ENCODE measurements around the gene TENM4. TPM values are rescaled to one million over a fixed set of nuclear protein-coding genes. Genes with fewer than 3 reads are reported as not detected.

Gene TENM4
- total RNA-seq, 4 donors from 2014 or later: 2.3 to 18.9 (median 4.5) TPM

- no peak for DNase-seq (ENCODE audit: low spot score)
- no peak for TF ChIP-seq CTCF (IDR thresholded peaks at IDR 0.05)
- no peak for ATAC-seq (ENCODE audit: low FRiP score)
Measured at GRCh38 chr11:78689585-78690153, 751.2 kb downstream of the TENM4 start.

DNA sequence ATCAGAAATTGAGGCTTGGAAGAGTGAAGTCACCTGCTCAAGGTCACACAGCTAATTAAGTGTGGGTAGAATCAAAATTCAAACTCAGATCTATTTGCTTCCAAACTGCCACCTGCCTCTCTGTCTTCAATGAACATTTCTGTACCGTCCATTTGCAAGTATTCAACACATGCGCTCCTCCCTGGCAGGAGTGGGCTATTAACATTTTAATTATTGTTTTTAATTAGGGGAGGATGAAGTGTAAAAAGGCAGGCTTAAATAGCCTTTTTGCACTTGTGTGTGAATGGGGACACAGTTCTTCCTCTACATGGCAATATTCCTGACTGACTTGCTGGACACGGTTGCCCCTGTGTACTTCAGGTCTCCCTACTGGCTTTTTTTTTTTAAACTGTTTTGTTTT is 751.7 kb downstream of the TENM4 start:
- ATAC-seq (ENCODE audit: low FRiP score) (no peak), DNase-seq (ENCODE audit: low spot score) (no peak)
- no peak for TF ChIP-seq CTCF (IDR thresholded peaks at IDR 0.05)

DNA sequence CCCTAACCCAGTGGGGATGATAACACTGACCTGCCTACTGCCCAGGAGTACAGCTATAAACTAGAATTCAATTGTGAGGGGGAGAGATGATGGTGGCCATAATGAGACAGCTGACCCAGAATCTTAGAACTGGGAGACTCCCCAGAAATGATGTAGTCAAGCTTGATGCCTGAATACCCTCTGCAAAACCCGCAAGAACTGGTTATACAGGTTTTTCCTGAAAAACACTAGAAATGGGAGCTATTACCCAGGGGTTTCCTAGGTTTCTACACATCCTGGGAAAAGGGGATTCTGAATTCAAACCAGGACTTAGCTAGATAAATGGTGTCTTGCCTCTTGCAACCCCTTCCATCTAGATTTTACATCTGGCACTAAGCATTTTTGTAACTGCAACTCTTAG is 752.4 kb downstream of the TENM4 start:
- DNase-seq (ENCODE audit: low spot score) (no peak), ATAC-seq (ENCODE audit: low FRiP score) (no peak)
- no peak for TF ChIP-seq CTCF (IDR thresholded peaks at IDR 0.05)

- no peak for TF ChIP-seq CTCF (IDR thresholded peaks at IDR 0.05)
- DNase-seq (ENCODE audit: low spot score) (no peak), ATAC-seq (ENCODE audit: low FRiP score) (no peak)
Measured at GRCh38 chr11:78685156-78685555, 755.7 kb downstream of the TENM4 start.

DNA sequence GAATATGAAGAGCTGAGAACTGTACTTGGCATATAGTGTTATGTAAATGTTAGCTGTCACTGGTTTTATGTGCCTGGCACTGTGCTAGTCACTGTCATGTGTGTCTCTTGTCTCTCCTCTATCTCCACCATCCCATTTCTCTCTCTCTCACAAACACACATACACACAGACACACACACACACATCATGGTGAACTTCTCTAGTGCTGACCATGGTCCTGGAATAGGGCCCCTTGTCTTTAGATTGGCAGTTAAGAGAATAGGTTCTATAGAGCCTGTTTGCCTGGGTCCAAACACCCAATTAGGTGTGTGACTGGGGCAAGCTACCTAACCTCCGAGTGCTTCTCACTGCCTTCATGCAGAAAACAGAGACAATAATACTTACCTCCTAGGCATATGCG is 756.5 kb downstream of the TENM4 start:
- DNase-seq (ENCODE audit: low spot score): no peak
- no peak for ATAC-seq (ENCODE audit: low FRiP score)
- no peak for TF ChIP-seq CTCF (IDR thresholded peaks at IDR 0.05)

DNA sequence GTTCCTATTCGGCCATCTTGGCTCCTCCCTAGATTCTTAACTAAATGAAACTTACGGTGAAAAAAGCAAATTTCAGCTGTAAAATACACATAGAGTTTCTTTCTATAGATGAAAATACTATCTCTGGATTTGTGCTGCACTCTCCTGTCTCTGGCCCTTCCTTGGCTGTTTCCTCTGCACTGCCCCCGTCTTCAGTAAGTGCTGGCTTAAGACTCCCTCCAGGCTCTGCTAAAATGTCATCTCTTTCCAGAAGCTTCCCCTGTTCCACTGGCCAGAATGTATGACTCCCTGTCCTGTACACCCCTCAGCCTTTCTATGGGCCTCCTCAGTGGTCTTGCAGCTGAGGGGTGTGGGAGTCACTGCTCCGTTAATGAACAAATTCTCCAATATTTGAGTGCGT is 757.1 kb downstream of the TENM4 start:
- ATAC-seq (ENCODE audit: low FRiP score): no peak
- no peak for TF ChIP-seq CTCF (IDR thresholded peaks at IDR 0.05)

DNA sequence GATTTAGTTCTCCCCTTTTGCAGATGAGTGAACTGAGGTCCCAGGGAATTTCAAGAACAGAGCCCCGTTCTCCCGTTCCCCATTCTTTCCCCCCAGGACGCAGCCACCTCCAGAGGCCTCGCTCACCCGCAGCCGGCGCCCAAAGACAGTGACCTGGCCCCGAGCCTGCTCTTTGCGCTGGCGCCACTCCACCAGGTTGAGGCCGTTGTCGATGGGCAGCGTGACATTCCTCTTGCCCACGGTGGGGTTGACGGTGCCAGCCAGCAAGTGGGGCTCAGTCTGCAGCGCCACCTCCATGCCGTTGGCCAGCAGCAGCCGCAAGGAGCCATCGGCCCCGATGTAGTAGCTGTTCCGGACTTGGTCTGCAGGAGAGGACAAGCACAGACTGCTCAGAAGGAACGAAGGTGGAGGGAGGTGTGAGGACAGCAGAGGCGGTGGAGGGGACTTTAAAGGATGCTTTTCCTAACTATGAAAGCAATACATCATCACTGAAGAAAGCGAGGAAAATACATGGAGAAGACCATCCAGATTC is 764.7 kb downstream of the TENM4 start:
- TF ChIP-seq CTCF (IDR thresholded peaks at IDR 0.05): no peak
- ATAC-seq (ENCODE audit: low FRiP score) (no peak), DNase-seq (ENCODE audit: low spot score) (no peak)

More for the DNA sequence above, 757.1 kb downstream of the TENM4 start:
- no peak for DNase-seq (ENCODE audit: low spot score)

All from omental fat pad (tissue), 4 donors.